Effector CD4-positive, alpha-beta T cell (primary cell): ENCODE measurements around the gene TCOF1.

Experiments used
- DNase-seq: peaks from one replicate; pipeline ENCODE4 v3.0.0-alpha.2; 2020

TCOF1 gene

DNA sequence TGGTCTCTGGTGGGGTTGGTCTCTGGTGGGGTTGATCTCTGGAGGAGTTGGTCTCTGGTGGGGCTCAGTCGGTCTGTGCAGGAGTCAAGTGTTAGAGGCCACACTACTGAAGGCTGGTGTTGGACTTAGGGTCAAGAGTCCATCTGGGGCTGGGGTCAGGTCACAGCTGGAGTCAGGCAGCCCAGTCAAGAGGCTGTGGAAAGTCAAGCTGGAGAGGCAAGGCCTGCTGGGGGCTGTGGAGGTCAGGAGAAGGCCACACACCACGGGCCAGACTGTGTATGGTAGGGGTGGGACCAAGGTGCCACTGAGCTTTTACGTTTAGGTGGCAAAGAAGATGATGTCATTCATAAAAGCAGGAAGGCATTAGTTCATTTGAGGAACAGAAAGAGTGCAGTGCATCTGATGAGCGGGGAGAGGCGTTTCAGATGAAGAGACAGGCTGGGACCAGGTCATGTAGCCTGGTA is 71.9 kb downstream of the TCOF1 start:
- no peak for DNase-seq

DNA sequence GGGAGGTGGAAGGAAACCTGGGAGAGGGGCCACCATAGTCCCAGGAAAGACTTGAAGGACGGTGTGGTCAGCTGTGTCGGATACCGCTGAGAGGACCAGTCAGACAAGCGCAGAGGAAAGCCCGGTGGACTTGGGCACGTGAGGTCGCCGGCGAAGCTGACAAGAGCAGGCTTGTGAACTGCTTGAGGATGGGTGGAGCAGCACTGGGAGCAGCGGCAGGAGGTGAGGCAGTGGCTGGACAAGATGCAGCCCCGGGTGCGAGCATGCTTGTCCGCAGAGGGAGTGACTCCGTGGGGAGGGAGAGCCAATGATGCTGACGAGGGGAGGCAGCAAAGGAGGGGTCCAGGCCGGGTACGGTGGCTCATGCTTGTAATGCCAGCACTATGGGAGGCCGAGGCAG is 73.6 kb downstream of the TCOF1 start:
- DNase-seq, result no peak

DNA sequence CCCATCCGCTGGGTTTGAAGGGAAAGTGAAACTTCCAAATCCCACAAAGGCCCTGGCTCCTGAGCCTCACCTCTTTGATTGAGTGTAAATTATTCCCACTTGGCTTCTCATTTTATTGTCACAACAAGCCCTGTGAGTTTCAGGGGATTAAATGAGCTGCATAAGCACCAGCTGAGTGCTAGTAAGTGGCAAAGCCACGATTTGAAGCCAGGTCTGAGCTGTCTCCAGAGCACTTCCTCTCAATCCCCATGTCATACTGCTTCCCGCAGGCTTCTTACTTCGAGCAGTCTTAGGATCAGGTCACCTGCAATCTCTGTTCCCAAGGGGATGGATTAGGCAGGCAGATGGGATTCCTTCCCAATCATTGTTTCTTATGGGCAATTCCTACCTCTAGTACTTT is 74.1 kb downstream of the TCOF1 start:
- no peak for DNase-seq

DNA sequence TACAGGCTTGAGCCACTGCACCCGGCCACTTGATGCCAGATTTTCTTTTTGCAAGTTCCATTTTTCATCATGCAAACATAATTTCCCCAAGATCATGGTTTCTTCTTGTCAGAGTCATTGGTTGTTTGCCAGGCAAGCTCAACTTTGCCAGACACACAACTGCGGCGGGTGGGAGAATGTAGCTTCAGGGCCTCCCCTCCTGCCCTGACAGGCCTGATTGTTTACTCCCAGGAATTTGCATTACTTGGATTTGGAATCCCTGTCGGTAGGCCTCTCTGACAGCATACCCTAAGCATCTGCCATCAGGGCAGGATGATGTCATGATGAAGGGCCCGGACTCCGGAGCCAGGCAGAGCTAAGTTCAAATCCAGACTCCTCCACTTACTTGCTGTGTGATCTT is 77.0 kb downstream of the TCOF1 start:
- DNase-seq, result no peak

DNA sequence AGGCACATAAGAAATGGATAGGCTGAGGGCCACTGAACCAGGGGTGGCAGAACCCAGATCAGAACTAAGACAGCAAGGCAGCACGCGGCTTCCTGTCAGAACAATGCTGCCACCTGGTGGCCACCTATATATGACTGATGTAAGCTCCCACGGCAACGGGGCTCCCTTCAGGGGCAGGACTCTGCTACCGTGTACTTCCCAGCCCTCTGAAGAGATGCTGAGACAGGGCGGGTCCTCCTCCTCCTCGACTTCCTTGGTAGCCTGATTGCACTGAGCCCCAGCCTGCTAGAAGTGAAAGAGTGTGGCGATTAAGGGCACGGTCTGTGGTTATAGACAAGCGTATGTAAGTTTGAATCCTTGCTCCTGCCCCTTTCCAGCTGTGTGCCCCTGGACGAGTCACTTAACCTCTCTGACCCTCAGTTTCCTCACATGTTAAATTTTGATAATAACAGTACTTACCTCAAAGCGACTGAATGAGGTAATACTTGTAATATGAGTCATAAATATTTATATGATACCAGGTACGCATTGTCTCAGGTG is 78.7 kb downstream of the TCOF1 start:
- peak; percentile 92 for DNase-seq

DNA sequence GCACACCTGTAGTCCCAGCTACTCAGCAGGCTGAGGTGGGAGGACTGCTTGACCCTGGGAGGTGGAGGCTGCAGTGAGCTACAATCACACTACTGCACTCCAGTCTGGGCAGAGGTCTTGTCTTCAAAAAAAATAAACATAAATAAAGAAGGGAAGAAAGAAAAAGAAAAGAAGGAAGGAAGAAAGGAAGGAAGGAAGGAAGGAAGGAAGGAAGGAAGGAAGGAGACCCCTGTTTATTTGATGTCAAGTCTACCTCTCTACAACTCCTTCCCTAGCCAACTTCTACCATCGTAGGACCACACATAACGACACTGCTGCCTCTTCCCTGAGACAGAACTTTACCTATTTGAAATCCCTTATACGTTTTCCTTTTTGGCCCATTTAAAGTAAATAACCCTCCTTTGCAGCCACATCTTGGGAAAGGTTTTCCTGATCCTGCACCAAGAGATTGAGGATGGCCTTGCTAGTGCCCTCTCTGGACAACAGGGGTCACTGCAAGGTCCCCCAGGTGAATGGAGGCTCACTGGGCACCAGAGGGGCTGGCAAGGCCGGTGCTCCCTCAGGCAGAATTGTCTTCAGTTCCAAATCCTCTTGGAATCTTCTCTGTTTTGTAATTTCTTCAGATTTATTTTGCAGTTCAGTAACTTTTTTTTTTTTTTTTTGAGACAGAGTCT is 81.5 kb downstream of the TCOF1 start:
- no peak for DNase-seq

DNA sequence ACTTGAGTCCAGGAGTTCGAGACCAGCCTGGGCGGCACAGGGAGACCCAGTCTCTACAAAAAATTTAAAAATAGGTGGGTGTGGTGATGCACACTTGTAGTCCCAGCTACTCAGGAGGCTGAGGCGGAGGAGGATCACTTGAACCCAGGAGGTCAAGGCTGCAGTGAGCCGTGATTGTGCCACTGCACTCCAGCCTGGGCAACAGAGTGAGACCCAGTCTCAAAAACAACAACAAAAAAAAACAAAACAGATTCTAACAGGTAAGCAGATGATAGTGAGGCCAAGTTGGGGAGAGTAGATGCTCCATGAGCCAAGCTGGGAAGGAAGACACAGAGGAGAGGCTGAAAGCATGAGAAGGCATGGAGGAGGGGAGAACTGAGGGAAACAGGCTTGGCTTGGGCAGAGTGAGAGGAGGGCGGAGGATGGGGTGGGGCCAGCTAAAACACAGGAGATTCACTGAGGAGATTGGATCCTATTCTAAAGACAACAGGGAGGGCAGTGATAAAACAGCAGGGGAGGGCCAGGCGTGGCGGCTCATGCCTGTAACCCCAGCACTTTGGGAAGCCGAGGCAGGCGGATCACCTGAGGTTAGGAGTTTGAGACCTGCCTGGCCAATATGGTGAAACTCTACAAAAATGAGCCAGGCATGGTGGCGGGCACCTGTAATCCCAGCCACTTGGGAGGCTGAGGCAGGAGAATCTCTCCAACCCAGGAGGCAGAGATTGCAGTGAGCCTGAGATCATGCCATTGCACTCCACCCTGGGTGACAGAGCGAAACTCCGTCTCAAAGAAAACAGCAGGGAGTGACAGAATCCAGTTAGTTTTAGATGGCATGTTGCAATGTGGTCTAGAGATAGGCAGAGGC is 83.7 kb downstream of the TCOF1 start:
- DNase-seq, result no peak

DNA sequence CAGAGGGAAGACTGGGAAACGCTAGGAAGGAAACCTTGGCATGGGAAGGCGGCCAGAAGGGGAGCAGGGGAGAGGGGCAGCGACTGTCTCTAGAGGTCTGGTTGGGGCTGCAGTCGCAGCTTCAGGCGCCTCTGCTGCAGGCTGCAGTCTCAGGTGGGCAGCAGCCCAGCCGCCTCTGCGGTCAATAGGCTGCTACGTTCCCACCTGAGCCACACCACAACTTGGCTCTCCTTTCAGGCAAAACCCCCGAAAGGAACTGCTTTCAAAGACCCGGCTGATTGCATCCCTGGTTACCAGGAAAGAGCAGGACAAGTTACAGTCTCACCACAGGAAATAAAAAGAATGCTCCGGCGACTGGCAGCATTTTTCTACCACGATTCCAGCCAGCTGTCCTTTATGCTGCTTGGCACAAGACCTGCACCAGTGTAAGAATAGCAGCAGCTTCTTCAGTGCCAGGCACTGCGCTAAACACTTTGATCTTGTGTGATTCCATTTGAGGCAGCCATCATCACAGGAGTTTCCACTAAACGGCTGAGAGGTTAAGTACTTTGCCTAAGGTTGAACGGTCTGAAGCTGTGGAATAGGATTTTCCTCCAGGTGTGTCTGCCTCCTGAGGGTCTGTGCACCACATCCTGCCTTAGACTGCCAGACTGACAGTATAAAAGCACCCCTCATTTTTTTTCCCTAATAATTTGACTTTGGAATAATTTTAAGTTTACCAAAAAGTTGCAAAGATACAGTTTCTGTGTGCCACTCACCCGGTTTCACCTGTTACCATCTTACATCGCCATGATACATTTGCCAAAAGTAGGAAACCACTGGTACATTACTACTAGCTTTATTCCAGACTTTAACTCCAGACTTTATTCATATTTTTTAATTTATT is 84.6 kb downstream of the TCOF1 start:
- DNase-seq, result no peak

DNA sequence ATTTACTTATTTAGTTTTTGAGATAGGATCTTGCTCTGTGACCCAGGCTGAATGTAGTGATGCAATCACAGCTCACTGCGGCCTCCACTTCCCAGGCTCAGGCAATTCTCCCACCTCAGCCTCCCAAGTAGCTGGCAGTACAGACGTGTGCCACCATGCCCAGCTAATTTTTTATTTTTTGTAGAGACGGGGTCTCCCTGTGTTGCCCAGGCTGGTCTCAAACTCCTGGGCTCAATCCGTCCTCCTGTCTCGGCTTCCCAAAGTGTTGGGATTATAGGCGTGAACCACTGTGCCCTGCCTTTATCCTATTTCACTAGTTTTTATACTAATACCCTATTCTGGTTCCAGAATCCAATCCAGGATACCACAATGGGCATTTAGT is 85.2 kb downstream of the TCOF1 start:
- no peak for DNase-seq

DNA sequence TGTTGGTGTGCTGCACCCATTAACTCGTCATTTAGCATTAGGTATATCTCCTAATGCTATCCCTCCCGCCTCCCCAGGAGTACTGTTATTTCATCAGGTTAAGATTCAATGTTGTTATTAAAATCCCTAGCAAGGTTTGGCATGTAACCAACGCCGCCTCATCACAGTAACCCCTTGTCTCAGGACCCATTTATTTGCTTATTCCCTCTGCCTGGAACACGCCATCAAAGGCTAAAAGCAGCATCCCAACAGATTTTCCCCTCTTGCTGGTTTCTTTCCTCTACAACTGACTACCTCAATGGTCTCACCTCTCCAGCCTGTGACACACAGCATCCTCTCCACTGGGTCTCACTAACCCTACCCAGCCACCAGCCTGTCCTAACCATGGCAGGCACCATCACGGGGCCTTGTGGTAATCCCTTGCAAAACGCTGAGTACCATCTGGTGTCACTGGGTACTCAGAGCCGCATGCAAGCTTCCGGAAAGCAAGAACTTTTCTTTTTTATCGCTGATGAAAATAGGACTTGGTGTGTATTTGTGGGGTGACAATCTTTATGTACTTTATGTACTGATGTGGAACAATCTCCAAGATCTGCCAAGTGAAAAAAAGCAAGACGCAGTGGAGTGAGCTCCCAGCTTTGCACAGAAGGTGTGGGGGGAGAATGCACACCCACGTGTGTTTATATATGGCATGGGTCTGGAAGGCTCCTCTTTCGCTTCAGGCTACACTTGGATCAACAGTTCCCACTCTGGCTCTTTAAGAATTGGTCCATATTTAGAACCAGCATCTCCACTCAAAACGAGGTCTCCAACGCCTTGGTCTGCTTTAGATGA is 86.0 kb downstream of the TCOF1 start:
- DNase-seq, result no peak

DNA sequence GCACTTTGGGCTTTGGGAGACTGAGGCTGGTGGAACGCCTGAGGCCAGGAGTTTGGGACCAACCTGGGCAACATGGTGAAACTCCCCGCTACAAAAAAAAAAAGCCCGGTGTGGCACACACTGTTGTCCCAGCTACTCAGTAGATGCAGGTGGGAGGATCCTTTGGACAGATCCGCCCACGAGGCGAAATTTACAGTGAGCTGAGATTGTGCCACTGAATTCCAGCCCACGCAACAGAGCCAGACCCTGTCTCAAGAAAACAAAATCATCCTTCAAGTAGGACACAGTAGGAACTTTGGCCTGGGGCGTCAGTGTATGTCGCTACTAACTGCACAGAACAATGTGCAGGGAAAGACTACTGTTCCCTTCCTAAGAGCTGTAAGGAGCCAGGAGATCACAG is 87.3 kb downstream of the TCOF1 start:
- DNase-seq, result no peak

DNA sequence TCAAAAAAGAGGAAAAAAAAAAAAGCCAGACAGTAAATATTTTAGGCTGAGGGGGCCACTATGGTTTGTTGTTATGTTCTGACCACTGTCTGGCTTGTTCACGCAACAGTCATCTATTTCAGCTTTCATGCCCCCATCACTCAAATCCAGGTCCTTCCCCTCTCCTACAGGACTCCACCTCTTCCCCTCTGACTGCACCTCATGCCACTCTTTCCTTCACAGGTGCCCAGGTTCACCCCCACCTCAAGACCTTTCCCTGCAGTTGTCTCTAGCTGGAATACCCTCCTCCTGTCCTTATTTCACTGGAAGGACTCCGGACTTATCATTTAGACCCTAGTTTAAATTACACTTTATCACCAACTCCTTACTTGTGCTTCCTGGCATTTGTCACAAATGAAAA is 88.6 kb downstream of the TCOF1 start:
- no peak for DNase-seq

DNA sequence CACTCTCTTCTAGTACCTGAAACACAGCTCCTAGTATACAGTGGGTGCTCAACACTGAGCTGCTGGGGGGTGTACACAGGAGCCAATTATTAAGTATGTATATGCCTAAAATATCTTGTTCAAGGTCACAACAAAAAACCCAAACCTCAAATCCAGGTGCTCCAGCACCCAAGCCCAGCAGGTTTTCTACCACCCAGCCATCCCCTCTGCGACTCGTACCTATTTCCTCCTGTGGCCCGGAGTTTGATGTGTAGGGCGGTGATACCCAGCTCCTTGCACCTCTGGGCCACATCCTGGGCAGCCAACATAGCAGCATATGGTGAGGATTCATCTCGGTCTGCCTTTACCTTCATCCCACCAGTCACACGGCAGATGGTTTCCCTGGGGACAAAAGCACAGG is 89.1 kb downstream of the TCOF1 start:
- no peak for DNase-seq

DNA sequence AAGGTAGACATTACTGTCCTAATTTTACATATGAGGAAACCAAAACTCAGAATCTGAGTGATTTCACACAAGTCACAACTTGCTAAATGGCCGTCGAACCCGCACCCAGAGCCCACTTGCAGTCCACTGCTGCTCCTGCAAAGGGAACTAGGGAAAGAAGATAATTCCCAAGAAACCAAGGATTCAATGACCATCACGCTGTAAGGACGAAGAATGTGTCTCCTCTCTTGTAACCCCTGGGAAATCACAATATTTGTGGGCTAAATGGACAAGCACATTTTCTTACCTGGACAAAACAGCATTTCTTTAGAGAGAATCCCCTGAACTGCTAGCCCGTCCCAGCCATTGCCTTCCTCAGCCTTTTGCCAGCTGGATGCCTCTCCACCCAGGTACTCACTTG is 89.7 kb downstream of the TCOF1 start:
- no peak for DNase-seq

DNA sequence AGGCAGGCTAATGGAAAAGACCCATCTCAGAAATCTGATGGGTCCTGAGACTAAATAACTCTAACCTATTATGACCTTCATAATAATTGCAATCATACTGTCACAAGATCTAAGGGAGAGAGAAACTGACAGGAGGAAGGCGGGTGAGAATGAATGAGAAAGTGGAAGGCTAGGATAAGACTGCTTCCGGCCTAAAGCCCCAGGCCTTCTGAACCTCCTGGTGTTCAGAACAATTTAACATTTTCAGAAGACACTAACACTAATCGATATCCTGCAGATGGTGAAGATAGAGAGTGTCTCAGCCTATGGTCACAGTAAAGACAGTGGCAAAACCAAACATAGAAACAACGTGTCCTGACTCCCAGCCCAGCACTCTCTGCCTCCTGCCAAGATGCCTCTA is 90.8 kb downstream of the TCOF1 start:
- DNase-seq, result no peak

DNA sequence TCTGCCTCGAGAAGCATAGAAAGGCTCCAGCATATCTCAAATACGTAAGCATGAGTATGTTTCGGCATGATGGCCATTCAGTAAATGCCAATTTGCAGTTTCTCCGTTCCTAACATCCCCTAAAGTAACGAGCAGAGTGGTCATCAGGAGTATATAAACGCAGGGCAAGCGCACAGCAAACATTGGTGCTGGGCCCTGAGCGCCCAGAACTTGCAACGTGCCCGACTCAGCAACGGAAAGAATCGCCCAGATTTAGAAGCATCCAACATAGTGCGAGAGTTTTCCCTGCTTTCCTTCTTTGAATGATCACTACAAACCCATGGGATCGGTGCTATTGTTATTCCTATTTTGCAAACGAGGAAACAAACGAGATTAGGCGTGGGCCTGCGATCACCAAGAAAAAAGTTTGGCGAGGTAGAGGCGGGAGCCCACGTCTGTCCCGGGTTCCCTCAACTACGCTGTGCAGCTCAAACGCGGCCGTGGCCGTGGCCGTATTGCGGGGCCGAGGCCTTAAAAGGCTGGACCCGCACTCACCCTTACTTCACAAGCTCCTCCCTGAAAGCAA is 91.5 kb downstream of the TCOF1 start:
- DNase-seq, result no peak
